Spleen (tissue), 7 donors: Measurements from ENCODE around the gene ACACB.

ENCODE experiments used
- CTCF ChIP-seq, 11 experiments: fragments of 200-600 bp in 7 of 11; fragments of 450-650 bp in 4 of 11; sonication (generic) in 4 of 11; IDR thresholded peaks in 8 of 11; conservative IDR thresholded peaks in 3 of 11; 1 replicate in 7 of 11; 2 replicates in 4 of 11; pipeline versions ENCODE4 v1.4.0 to v1.8.0; 2016 to 2021; ENCODE audit warnings: antibody characterized with exemption in 11 of 11, inconsistent platforms in 4 of 11, mild to moderate bottlenecking in 1 of 11
- POLR2A ChIP-seq, 3 donors: fragments of 450-650 bp; IDR thresholded peaks; one replicate each; pipeline ENCODE4 v1.5.1; 2017; ENCODE audit warnings: antibody characterized with exemption in 3 of 3, mild to moderate bottlenecking in 1 of 3
- donor health status: DM: no; HTN: no; CAD: no; lungs with moderate emphysema.
- donor health status: DM: no; HTN: no; CAD: no.
- donor health status: DM: no; HTN: no; CAD: no.

- TF ChIP-seq POLR2A (IDR thresholded peaks at IDR 0.05): no peak
- no peak for TF ChIP-seq CTCF (IDR thresholded peaks at IDR 0.05 in 8 of 11, conservative IDR thresholded peaks at IDR 0.05 in 3 of 11)
Observed at GRCh38 chr12:109165599-109165998, 49.2 kb downstream of the ACACB start.
